IMR-90 (cell line): Measurements from ENCODE around the gene GLRX2. TPM values are rescaled to one million over a fixed set of nuclear protein-coding genes. Genes with fewer than 3 reads are reported as not detected.

Experiments
- ATAC-seq: fragments of 200-7000 bp; cut with Tn5 transposase; 2 replicates; pipeline ENCODE4 v1.9.1; 2020; ENCODE audit warnings: low read depth, mild to moderate bottlenecking, moderate library complexity
- BruUV-seq: library from RNA; stranded (reverse); fragments of 400-500 nt; replicated peaks from 2 replicates; lab custom pipeline; 2021; lab: Mats Ljungman, UMichigan
- CTCF ChIA-PET: fragments of 300-600 bp; formaldehyde crosslinking; extraction: SDS; loops from one replicate; lab custom pipeline; 2021; ENCODE audit warnings: antibody characterized with exemption; lab: Yijun Ruan, JAX
- POLR2A ChIA-PET: fragments of 300-600 bp; sonication (Branson Sonifier 250); formaldehyde crosslinking; loops from one replicate; lab custom pipeline; 2022; ENCODE audit warnings: antibody characterized with exemption; ENCODE audit not compliant: unreplicated experiment; lab: Charles Lee
- DNase-seq: peaks from one replicate; pipeline ENCODE4 v3.0.0; 2013
- H2AFZ ChIP-seq: replicated peaks from 2 replicates; pipeline ENCODE3; 2013; ENCODE audit warnings: low read length, mild to moderate bottlenecking; ENCODE audit not compliant: poor library complexity
- H2AK5ac ChIP-seq: 2 replicates; pipeline ENCODE4 v1.6.1; 2013; ENCODE audit warnings: low read depth, low read length, inconsistent platforms
- H2AK9ac ChIP-seq: replicated peaks from 2 replicates; pipeline ENCODE3; 2013; ENCODE audit warnings: mild to moderate bottlenecking, low read depth, low read length, moderate library complexity; ENCODE audit not compliant: poor library complexity
- H2BK120ac ChIP-seq: 2 replicates; pipeline ENCODE4 v1.6.1; 2013; ENCODE audit warnings: low read depth, low read length, inconsistent platforms
- H2BK15ac ChIP-seq: 3 replicates; pipeline ENCODE4 v1.6.1; 2013; ENCODE audit warnings: low read depth, low read length, inconsistent platforms
- H2BK20ac ChIP-seq: 2 replicates; pipeline ENCODE4 v1.6.1; 2013; ENCODE audit warnings: low read depth, mild to moderate bottlenecking, inconsistent platforms, low read length, moderate library complexity
- H2BK5ac ChIP-seq: 2 replicates; pipeline ENCODE4 v1.6.1; 2013; ENCODE audit warnings: mild to moderate bottlenecking, low read depth, low read length, inconsistent platforms; ENCODE audit not compliant: poor library complexity, severe bottlenecking
- H3K14ac ChIP-seq: replicated peaks from 2 replicates; pipeline ENCODE4 v1.6.1; 2013; ENCODE audit warnings: low read depth, low read length, inconsistent platforms
- H3K18ac ChIP-seq: 2 replicates; pipeline ENCODE4 v1.6.1; 2013; ENCODE audit warnings: low read depth, low read length, control low read depth
- H3K23ac ChIP-seq: 2 replicates; pipeline ENCODE4 v1.6.1; 2013; ENCODE audit warnings: low read depth, low read length, inconsistent platforms
- H3K27ac ChIP-seq: 2 replicates; pipeline ENCODE4 v1.5.1; 2013; ENCODE audit warnings: mild to moderate bottlenecking, control low read depth, low read length; ENCODE audit not compliant: insufficient read depth
- H3K27me3 ChIP-seq: 2 replicates; pipeline ENCODE4 v1.6.1; 2013; ENCODE audit warnings: low read length; ENCODE audit not compliant: control insufficient read depth, insufficient read depth
- H3K36me3 ChIP-seq: 2 replicates; pipeline ENCODE4 v1.6.1; 2013; ENCODE audit warnings: low read length, mixed read lengths; ENCODE audit not compliant: control insufficient read depth, insufficient read depth
- H3K4ac ChIP-seq: 2 replicates; pipeline ENCODE4 v1.6.1; 2013; ENCODE audit warnings: low read depth, low read length, inconsistent platforms
- H3K4me1 ChIP-seq: 2 replicates; pipeline ENCODE4 v1.6.1; 2013; ENCODE audit warnings: low read length, mixed read lengths; ENCODE audit not compliant: control insufficient read depth, insufficient read depth
- H3K4me2 ChIP-seq: 2 replicates; pipeline ENCODE4 v1.6.1; 2013; ENCODE audit warnings: low read depth, mild to moderate bottlenecking, control low read depth, low read length, moderate library complexity
- H3K4me3 ChIP-seq: 2 replicates; pipeline ENCODE4 v1.5.1; 2013; ENCODE audit warnings: low read depth, mild to moderate bottlenecking, control low read depth, low read length, moderate library complexity; ENCODE audit not compliant: insufficient read depth
- H3K56ac ChIP-seq: 2 replicates; pipeline ENCODE4 v1.6.1; 2013; ENCODE audit warnings: low read length, inconsistent platforms; ENCODE audit not compliant: insufficient read depth; ENCODE audit errors: extremely low read depth
- H3K79me1 ChIP-seq, 2 experiments: 2 replicates each; pipeline ENCODE4 v1.6.1; 2013; ENCODE audit warnings: low read length in 2 of 2, inconsistent platforms in 1 of 2, low read depth in 1 of 2
- H3K9ac ChIP-seq: 2 replicates; pipeline ENCODE4 v1.6.1; 2013; ENCODE audit warnings: low read depth, low read length, control low read depth
- H3K9me1 ChIP-seq: 2 replicates; pipeline ENCODE4 v1.6.1; 2013; ENCODE audit warnings: low read length, inconsistent platforms; ENCODE audit not compliant: insufficient read depth
- H3K9me3 ChIP-seq: 2 replicates; pipeline ENCODE4 v1.6.1; 2013; ENCODE audit warnings: low read length; ENCODE audit not compliant: control insufficient read depth, insufficient read depth
- H4K20me1 ChIP-seq: 2 replicates; pipeline ENCODE4 v1.6.1; 2013; ENCODE audit warnings: low read length, inconsistent platforms; ENCODE audit not compliant: insufficient read depth
- H4K5ac ChIP-seq: 2 replicates; pipeline ENCODE4 v1.6.1; 2013; ENCODE audit warnings: mild to moderate bottlenecking, low read depth, low read length, control low read depth
- H4K8ac ChIP-seq, 2 experiments: 2 replicates each; pipeline ENCODE4 v1.6.1; 2013; ENCODE audit warnings: low read depth in 2 of 2, low read length in 2 of 2, control low read depth in 1 of 2, inconsistent platforms in 1 of 2
- H4K91ac ChIP-seq: 2 replicates; pipeline ENCODE4 v1.6.1; 2013; ENCODE audit warnings: low read depth, low read length, inconsistent platforms; ENCODE audit not compliant: insufficient read depth
- BHLHE40 ChIP-seq: fragments of 150-350 bp; IDR thresholded peaks from 2 replicates; pipeline ENCODE4 v1.6.1; 2016; ENCODE audit warnings: mild to moderate bottlenecking, low read depth, low read length
- CEBPB ChIP-seq: IDR thresholded peaks from 2 replicates; pipeline ENCODE4 v1.6.1; 2012; ENCODE audit warnings: low read depth, low read length, improper control_type of control experiment
- CHD1 ChIP-seq: IDR thresholded peaks from 2 replicates; pipeline ENCODE4 v1.6.1; 2012; ENCODE audit warnings: low read depth, low read length, improper control_type of control experiment
- CTCF ChIP-seq: conservative IDR thresholded peaks from 2 replicates; pipeline ENCODE4 v1.5.1; 2012; ENCODE audit warnings: mild to moderate bottlenecking, low read depth, low read length, improper control_type of control experiment
- FOS ChIP-seq: fragments of 150-350 bp; IDR thresholded peaks from 2 replicates; pipeline ENCODE4 v1.6.1; 2016; ENCODE audit warnings: low read depth, low read length
- MAFK ChIP-seq: IDR thresholded peaks from 2 replicates; pipeline ENCODE4 v1.6.1; 2012; ENCODE audit warnings: low read depth, low read length, improper control_type of control experiment
- MXI1 ChIP-seq: IDR thresholded peaks from 2 replicates; pipeline ENCODE4 v1.6.1; 2012; ENCODE audit warnings: low read depth, mild to moderate bottlenecking, low read length, moderate library complexity, borderline replicate concordance
- NFE2L2 ChIP-seq: fragments of 150-350 bp; IDR thresholded peaks from 2 replicates; pipeline ENCODE4 v1.6.1; 2016; ENCODE audit warnings: low read depth, mild to moderate bottlenecking, low read length
- POLR2A ChIP-seq: IDR thresholded peaks from 2 replicates; pipeline ENCODE4 v1.6.1; 2012; ENCODE audit warnings: mild to moderate bottlenecking, low read depth, low read length
- RAD21 ChIP-seq: IDR thresholded peaks from 2 replicates; pipeline ENCODE4 v1.6.1; 2012; ENCODE audit warnings: low read length, improper control_type of control experiment
- RFX5 ChIP-seq: IDR thresholded peaks from 2 replicates; pipeline ENCODE4 v1.8.0; 2012; ENCODE audit warnings: low read depth, mild to moderate bottlenecking, low read length, moderate library complexity
- SMC3 ChIP-seq: fragments of 150-350 bp; IDR thresholded peaks from 2 replicates; pipeline ENCODE4 v1.6.1; 2016; ENCODE audit warnings: low read depth, mild to moderate bottlenecking, antibody characterized with exemption, low read length, moderate library complexity
- USF2 ChIP-seq: fragments of 150-350 bp; IDR thresholded peaks from 2 replicates; pipeline ENCODE4 v1.6.1; 2017; ENCODE audit warnings: mild to moderate bottlenecking, antibody characterized with exemption, low read length, low read depth
- WGBS, 2 experiments: methylation state at CpG; one replicate each; pipeline versions ENCODE4 v1.1.5 to v1.1.7; 2013; ENCODE audit warnings: missing lambda C conversion rate in 2 of 2; ENCODE audit not compliant: insufficient read length in 1 of 2; ENCODE audit errors: extremely low coverage in 2 of 2; 5-methylcytosine and 5-hydroxymethylcytosine counted together
- dilution Hi-C: fragments of 300-500 bp; cut with HindIII; formaldehyde crosslinking; loops from one replicate; pipeline ENCODE4 v1.14.3; 2018; ENCODE audit warnings: low sequenced_read_pairs; ENCODE audit not compliant: unreplicated experiment
- in situ Hi-C: fragments of 300-500 bp; cut with MboI; formaldehyde crosslinking; loops from 3 replicates; pipeline ENCODE4 v1.14.3; 2019; ENCODE audit warnings: low sequenced_read_pairs, inconsistent platforms, mixed read lengths
- intact Hi-C: fragments of 100-400 bp; cut with micrococcal nuclease; formaldehyde crosslinking; loops from 2 replicates; pipeline ENCODE4 v1.10.0; 2022
- polyA plus RNA-seq, 3 experiments: library from polyadenylated mRNA; depleted of rRNA; stranded (reverse); fragments of >200 nt; gene quantifications; 2 replicates each; pipeline ENCODE4 v1.2.3, GENCODE V29; 2012; ENCODE audit warnings: low replicate concordance in 1 of 3
- total RNA-seq: library from RNA; depleted of rRNA; stranded (reverse); fragments of >200 nt; gene quantifications from 2 replicates; pipeline ENCODE4 v1.2.3, GENCODE V29; 2012
- TF ChIP-seq, protein P1 (sequence below): fragments of 150-350 bp; IDR thresholded peaks from 2 replicates; pipeline ENCODE4 v1.6.1; 2016; ENCODE audit warnings: low read depth, mild to moderate bottlenecking, low read length, moderate library complexity, borderline replicate concordance

The GLRX2 gene
- total and polyA plus RNA-seq, 2 of the 4 experiments (the other 2 are of a cell fraction) = 2.0 to 15.9 TPM

DNA sequence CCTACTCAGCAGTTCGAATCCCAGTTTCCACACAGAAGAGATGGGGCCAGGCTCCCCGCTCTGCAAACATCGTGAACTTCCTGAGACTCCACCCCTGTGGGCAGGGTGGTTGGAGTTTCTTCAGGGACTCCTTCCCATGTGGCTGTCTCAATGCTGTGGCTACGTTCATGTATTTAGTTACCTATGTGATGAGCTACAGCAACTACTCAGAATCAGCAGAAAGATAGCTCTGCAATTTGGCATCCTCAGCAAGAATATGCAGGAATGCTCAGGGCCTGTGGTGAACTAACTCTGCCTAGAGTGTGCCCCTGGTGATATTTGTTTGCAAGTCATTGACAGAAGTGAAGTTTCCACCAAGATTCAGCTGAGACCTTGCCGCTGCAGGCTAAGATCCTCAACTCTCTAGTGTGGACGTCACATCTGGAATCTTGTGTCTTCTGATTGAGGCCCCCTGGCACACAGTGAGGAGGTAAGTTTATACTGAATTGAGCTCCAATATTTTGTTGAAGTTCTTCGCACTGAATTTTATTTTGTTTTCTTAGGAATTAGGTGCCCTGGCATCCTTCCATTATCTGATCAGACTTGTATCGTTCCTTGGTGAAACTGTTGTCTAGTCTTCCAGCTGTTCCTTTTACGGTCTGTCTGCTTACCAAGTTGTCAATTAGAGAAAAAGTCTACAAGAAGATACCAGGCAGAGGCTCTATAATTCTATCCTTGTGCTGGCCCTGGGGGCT, 8.2 kb upstream of the GLRX2 start:
- peak overlapping the region; percentile 27 for H4K91ac ChIP-seq
- no peaks in the 10 kb centered on the region for H4K20me1 ChIP-seq
- peaks cover 0 to 3% of the 10 kb centered on the region in 2 experiments; a peak in 1 of 4 replicates for H3K79me1 ChIP-seq
- peak overlapping the region; percentile 33; the same call in 1 of the 2 replicates for H3K18ac ChIP-seq
- H3K56ac ChIP-seq = 0 out of 2 replicates have a peak overlapping the region, but pooled peaks have one; percentile 5
- no TSS peak for BruUV-seq
- H3K4me3 ChIP-seq = no peak overlapping the region
- H2BK20ac ChIP-seq = peak overlapping the region; percentile 54; the same call in 1 of the 2 replicates
- H3K23ac ChIP-seq = no peak overlapping the region
- ChIA-PET POLR2A (no interaction called here), CTCF (no interaction called here)
- no peak overlapping the region for H3K9ac ChIP-seq
- peak overlapping the region; percentile 10; the same call in 1 of the 2 replicates for H2AK5ac ChIP-seq
- no peak overlapping the region; the same call in 1 of the 2 replicates for H3K27ac ChIP-seq
- in situ Hi-C loops = loop anchor here (10.0 kb wide), 1 partner anchor 639 kb away; no protein-coding TSS in a partner anchor
- no peak overlapping the region for H2AK9ac ChIP-seq
- DNase-seq = no peak
- H2AFZ ChIP-seq = no peak overlapping the region
- peak overlapping the region; percentile 7 for H2BK5ac ChIP-seq
- intact Hi-C loops = no loop called here
- H3K4ac ChIP-seq = peak overlapping the region; percentile 37
- dilution Hi-C loops = no loop called here
- no peak for ATAC-seq
- no peak overlapping the region for H4K8ac ChIP-seq
- H3K9me3 ChIP-seq = no peaks in the 10 kb centered on the region
- H3K9me1 ChIP-seq = peaks cover 12% of the 10 kb centered on the region
- no peaks in the 10 kb centered on the region for H3K36me3 ChIP-seq
- TF ChIP-seq FOS (no peak), SMC3 (no peak), RFX5 (no peak), NFE2L2 (no peak), MXI1 (no peak), CTCF (no peak), RAD21 (no peak), CHD1 (no peak), BHLHE40 (no peak), POLR2A (no peak), CEBPB (no peak), USF2 (no peak), MAFK (no peak)
- TF ChIP-seq, protein P1, sequence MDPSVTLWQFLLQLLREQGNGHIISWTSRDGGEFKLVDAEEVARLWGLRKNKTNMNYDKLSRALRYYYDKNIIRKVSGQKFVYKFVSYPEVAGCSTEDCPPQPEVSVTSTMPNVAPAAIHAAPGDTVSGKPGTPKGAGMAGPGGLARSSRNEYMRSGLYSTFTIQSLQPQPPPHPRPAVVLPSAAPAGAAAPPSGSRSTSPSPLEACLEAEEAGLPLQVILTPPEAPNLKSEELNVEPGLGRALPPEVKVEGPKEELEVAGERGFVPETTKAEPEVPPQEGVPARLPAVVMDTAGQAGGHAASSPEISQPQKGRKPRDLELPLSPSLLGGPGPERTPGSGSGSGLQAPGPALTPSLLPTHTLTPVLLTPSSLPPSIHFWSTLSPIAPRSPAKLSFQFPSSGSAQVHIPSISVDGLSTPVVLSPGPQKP = no peak
- peak overlapping the region; percentile 15; the same call in 1 of the 2 replicates for H4K5ac ChIP-seq
- no peaks in the 10 kb centered on the region for H3K27me3 ChIP-seq
- WGBS, 2 experiments = no CpG with 5 or more reads among the region's 9 CpGs
- H3K14ac ChIP-seq = no peak overlapping the region
- H3K4me2 ChIP-seq = no peak overlapping the region
- H2BK120ac ChIP-seq = peak overlapping the region; percentile 42
- H2BK15ac ChIP-seq = peak overlapping the region; percentile 76; the same call in 1 of the 3 replicates
- peaks cover 11% of the 10 kb centered on the region for H3K4me1 ChIP-seq
